Trophoblast cell (in vitro differentiated cells and primary cell): Measurements from ENCODE around the gene PAK1.

Experiments used
- DNase-seq, 2 donors: peaks; one replicate each; pipeline ENCODE4 v3.0.0-alpha.2; 2016
- H2AFZ ChIP-seq: 2 replicates; pipeline ENCODE4 v1.6.1; 2013; ENCODE audit warnings: low read length, moderate library complexity, mild to moderate bottlenecking; ENCODE audit not compliant: insufficient read depth, poor library complexity
- H2AK5ac ChIP-seq: 2 replicates; pipeline ENCODE4 v1.6.1; 2013; ENCODE audit warnings: mild to moderate bottlenecking, low read length
- H2BK120ac ChIP-seq: 2 replicates; pipeline ENCODE4 v1.6.1; 2013; ENCODE audit warnings: low read length, mild to moderate bottlenecking, moderate library complexity; ENCODE audit not compliant: insufficient read depth, poor library complexity
- H2BK12ac ChIP-seq: 2 replicates; pipeline ENCODE4 v1.6.1; 2013; ENCODE audit warnings: mild to moderate bottlenecking, low read length, moderate library complexity
- H2BK5ac ChIP-seq: 2 replicates; pipeline ENCODE4 v1.6.1; 2013; ENCODE audit warnings: low read length, low read depth, moderate library complexity, mild to moderate bottlenecking; ENCODE audit not compliant: poor library complexity
- H3K14ac ChIP-seq: 2 replicates; pipeline ENCODE4 v1.6.1; 2013; ENCODE audit warnings: mild to moderate bottlenecking, low read length
- H3K18ac ChIP-seq: 2 replicates; pipeline ENCODE4 v1.6.1; 2013; ENCODE audit warnings: mild to moderate bottlenecking, low read length
- H3K23ac ChIP-seq: 2 replicates; pipeline ENCODE4 v1.6.1; 2013; ENCODE audit warnings: low read length
- H3K27ac ChIP-seq: 2 replicates; pipeline ENCODE4 v1.5.1; 2013; ENCODE audit warnings: low read depth, mild to moderate bottlenecking, inconsistent platforms, low read length, moderate library complexity
- H3K27me3 ChIP-seq: 2 replicates; pipeline ENCODE4 v1.6.1; 2013; ENCODE audit warnings: inconsistent platforms, mild to moderate bottlenecking, low read length, moderate library complexity; ENCODE audit not compliant: insufficient read depth
- H3K36me3 ChIP-seq, 2 experiments: 1 replicate in 1 of 2; 2 replicates in 1 of 2; pipeline ENCODE4 v1.6.1; 2013; ENCODE audit warnings: low read length in 2 of 2, mild to moderate bottlenecking in 2 of 2, moderate library complexity in 1 of 2; ENCODE audit not compliant: insufficient read depth in 2 of 2, control insufficient read depth in 1 of 2
- H3K4ac ChIP-seq: 2 replicates; pipeline ENCODE4 v1.6.1; 2013; ENCODE audit warnings: low read depth, mild to moderate bottlenecking, low read length, moderate library complexity
- H3K4me1 ChIP-seq, 2 experiments: 1 replicate in 1 of 2; 2 replicates in 1 of 2; pipeline ENCODE4 v1.6.1; 2013; ENCODE audit warnings: low read length in 2 of 2, mild to moderate bottlenecking in 2 of 2, moderate library complexity in 1 of 2; ENCODE audit not compliant: insufficient read depth in 2 of 2, control insufficient read depth in 1 of 2
- H3K4me2 ChIP-seq: 2 replicates; pipeline ENCODE4 v1.6.1; 2013; ENCODE audit warnings: inconsistent platforms, mild to moderate bottlenecking, low read length, moderate library complexity
- H3K4me3 ChIP-seq: 2 replicates; pipeline ENCODE4 v1.5.1; 2013; ENCODE audit warnings: mild to moderate bottlenecking, low read depth, low read length, inconsistent platforms
- H3K79me1 ChIP-seq: one replicate; pipeline ENCODE4 v1.6.1; 2013; ENCODE audit warnings: low read length
- H3K79me2 ChIP-seq: 2 replicates; pipeline ENCODE4 v1.6.1; 2013; ENCODE audit warnings: low read length, mild to moderate bottlenecking; ENCODE audit not compliant: control insufficient read depth, insufficient read depth, poor library complexity
- H3K9ac ChIP-seq: 2 replicates; pipeline ENCODE4 v1.6.1; 2013; ENCODE audit warnings: mild to moderate bottlenecking, low read length
- H3K9me3 ChIP-seq: 2 replicates; pipeline ENCODE4 v1.6.1; 2013; ENCODE audit warnings: low read depth, mild to moderate bottlenecking, control low read depth, inconsistent platforms, low read length; ENCODE audit not compliant: insufficient read depth
- H4K12ac ChIP-seq: 2 replicates; pipeline ENCODE4 v1.6.1; 2013; ENCODE audit warnings: low read depth, mild to moderate bottlenecking, low read length, moderate library complexity
- H4K8ac ChIP-seq: 2 replicates; pipeline ENCODE4 v1.6.1; 2013; ENCODE audit warnings: low read depth, mild to moderate bottlenecking, low read length, moderate library complexity
- H4K91ac ChIP-seq: one replicate; pipeline ENCODE4 v1.6.1; 2013; ENCODE audit warnings: low read depth, mild to moderate bottlenecking, low read length, moderate library complexity
- WGBS: extraction: QIAGEN DNeasy Blood & Tissue Kit; methylation state at CpG from one replicate; pipeline ENCODE4 v1.1.7; 2013; ENCODE audit warnings: missing lambda C conversion rate; ENCODE audit not compliant: insufficient read length, insufficient coverage; ENCODE audit errors: extremely low coverage; 5-methylcytosine and 5-hydroxymethylcytosine counted together

PAK1 gene

DNA sequence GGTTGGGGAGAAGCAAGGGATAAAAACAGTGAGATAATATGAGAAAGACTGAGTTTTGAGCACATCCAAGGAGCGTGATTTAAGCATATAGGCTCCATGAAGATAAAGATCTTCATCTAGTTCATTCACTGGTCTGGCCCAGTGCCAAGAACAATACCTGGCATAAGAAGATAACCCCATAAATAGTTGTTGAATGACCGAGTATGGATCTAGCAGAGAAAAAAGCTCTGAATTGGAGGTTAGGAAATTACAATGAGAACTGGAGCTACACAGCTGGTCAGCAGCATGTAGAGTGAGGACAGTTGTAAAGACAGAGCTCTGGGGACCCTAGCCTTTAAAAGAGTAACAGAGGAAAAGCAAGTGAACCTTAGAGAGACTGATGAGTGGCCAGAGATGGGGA, 33.0 kb upstream of the PAK1 start:
- H2BK12ac ChIP-seq, result no peak overlapping the region
- no peaks in the 10 kb centered on the region for H3K79me2 ChIP-seq
- H3K23ac ChIP-seq, result no peak overlapping the region
- no peaks in the 10 kb centered on the region for H3K4me1 ChIP-seq
- no peaks in the 10 kb centered on the region for H3K9me3 ChIP-seq
- H3K9ac ChIP-seq, result no peak overlapping the region
- DNase-seq, result no peak
- no peak overlapping the region for H4K12ac ChIP-seq
- H2AK5ac ChIP-seq, result no peak overlapping the region
- no peak overlapping the region for H3K18ac ChIP-seq
- H4K8ac ChIP-seq, result no peak overlapping the region
- no peak overlapping the region for H3K4ac ChIP-seq
- no CpG with 5 or more reads among the region's 2 CpGs for WGBS
- H3K79me1 ChIP-seq, result no peaks in the 10 kb centered on the region
- no peak overlapping the region for H3K4me2 ChIP-seq
- H3K27me3 ChIP-seq, result no peaks in the 10 kb centered on the region
- H2BK5ac ChIP-seq, result no peak overlapping the region
- H4K91ac ChIP-seq, result no peak overlapping the region
- H3K36me3 ChIP-seq, result no peaks in the 10 kb centered on the region
- H3K27ac ChIP-seq, result no peak overlapping the region
- H3K4me3 ChIP-seq, result no peak overlapping the region
- no peak overlapping the region for H2BK120ac ChIP-seq
- H2AFZ ChIP-seq, result no peak overlapping the region
- H3K14ac ChIP-seq, result no peak overlapping the region

DNA sequence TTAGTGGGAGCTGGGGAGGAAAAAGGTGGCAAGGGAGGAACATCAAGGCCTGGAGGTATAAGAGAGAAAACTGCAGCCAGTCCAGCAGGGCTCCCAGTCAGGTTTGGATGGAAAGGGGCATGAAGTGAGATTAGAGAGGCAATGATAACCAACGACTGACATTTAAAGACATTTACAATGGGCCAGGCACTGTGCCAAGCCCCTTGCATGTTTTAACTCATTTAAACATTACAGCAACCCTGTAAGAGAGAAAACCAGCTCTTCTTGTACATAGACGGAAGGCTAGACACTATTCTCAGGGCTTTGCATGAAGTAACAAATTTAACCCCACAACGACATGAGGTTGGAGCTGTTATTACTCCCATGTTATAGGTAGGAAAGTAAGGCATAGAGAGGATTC, 32.1 kb upstream of the PAK1 start:
- H2BK12ac ChIP-seq, result no peak overlapping the region
- H3K27ac ChIP-seq, result no peak overlapping the region
- H3K23ac ChIP-seq, result no peak overlapping the region
- H4K91ac ChIP-seq, result no peak overlapping the region
- H4K8ac ChIP-seq, result no peak overlapping the region
- no peak overlapping the region for H3K18ac ChIP-seq
- no peak for DNase-seq
- no peak overlapping the region for H3K4ac ChIP-seq
- H3K4me3 ChIP-seq, result no peak overlapping the region
- H2BK120ac ChIP-seq, result no peak overlapping the region
- no peaks in the 10 kb centered on the region for H3K79me2 ChIP-seq
- no peak overlapping the region for H2AK5ac ChIP-seq
- H3K14ac ChIP-seq, result no peak overlapping the region
- no peaks in the 10 kb centered on the region for H3K36me3 ChIP-seq
- H3K79me1 ChIP-seq, result no peaks in the 10 kb centered on the region
- no peaks in the 10 kb centered on the region for H3K4me1 ChIP-seq
- H2AFZ ChIP-seq, result no peak overlapping the region
- H3K27me3 ChIP-seq, result no peaks in the 10 kb centered on the region
- H4K12ac ChIP-seq, result no peak overlapping the region
- no CpG with 5 or more reads among the region's 3 CpGs for WGBS
- no peaks in the 10 kb centered on the region for H3K9me3 ChIP-seq
- no peak overlapping the region for H3K9ac ChIP-seq
- H3K4me2 ChIP-seq, result no peak overlapping the region
- no peak overlapping the region for H2BK5ac ChIP-seq

DNA sequence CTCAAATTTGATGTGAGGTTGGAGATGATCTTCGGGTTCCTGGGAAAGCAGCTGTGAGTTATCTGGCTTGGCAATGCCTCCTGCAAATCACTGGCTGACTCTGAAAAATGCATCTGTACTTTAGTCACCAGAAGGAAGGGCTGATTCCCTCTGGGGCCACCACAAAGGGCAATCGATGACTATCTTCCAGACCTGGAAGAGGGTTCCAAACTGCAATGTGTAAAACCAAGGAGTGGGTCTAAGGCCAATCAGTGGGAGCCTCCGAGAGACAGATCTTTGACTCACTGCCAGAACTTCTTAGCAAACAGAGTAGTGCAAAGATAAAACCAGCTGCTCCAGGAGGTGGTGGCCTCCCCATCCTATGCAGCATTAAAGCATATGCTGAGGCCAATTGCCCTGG, 29.1 kb upstream of the PAK1 start:
- H2BK5ac ChIP-seq, result no peak overlapping the region
- H3K27me3 ChIP-seq, result no peaks in the 10 kb centered on the region
- no peak overlapping the region for H3K27ac ChIP-seq
- H3K4me2 ChIP-seq, result no peak overlapping the region
- H2AFZ ChIP-seq, result no peak overlapping the region
- no peak overlapping the region for H2BK12ac ChIP-seq
- H3K4ac ChIP-seq, result no peak overlapping the region
- H3K79me1 ChIP-seq, result no peaks in the 10 kb centered on the region
- H3K4me3 ChIP-seq, result no peak overlapping the region
- H3K36me3 ChIP-seq, result no peaks in the 10 kb centered on the region
- no peak overlapping the region for H4K91ac ChIP-seq
- no peak overlapping the region for H2AK5ac ChIP-seq
- H3K79me2 ChIP-seq, result no peaks in the 10 kb centered on the region
- H3K14ac ChIP-seq, result no peak overlapping the region
- no peaks in the 10 kb centered on the region for H3K4me1 ChIP-seq
- no peak overlapping the region for H4K12ac ChIP-seq
- no peak overlapping the region for H4K8ac ChIP-seq
- H3K9ac ChIP-seq, result no peak overlapping the region
- no peak for DNase-seq
- H3K23ac ChIP-seq, result no peak overlapping the region
- no peak overlapping the region for H2BK120ac ChIP-seq
- WGBS, result no CpG with 5 or more reads among the region's 3 CpGs
- H3K9me3 ChIP-seq, result no peaks in the 10 kb centered on the region
- no peak overlapping the region for H3K18ac ChIP-seq

DNA sequence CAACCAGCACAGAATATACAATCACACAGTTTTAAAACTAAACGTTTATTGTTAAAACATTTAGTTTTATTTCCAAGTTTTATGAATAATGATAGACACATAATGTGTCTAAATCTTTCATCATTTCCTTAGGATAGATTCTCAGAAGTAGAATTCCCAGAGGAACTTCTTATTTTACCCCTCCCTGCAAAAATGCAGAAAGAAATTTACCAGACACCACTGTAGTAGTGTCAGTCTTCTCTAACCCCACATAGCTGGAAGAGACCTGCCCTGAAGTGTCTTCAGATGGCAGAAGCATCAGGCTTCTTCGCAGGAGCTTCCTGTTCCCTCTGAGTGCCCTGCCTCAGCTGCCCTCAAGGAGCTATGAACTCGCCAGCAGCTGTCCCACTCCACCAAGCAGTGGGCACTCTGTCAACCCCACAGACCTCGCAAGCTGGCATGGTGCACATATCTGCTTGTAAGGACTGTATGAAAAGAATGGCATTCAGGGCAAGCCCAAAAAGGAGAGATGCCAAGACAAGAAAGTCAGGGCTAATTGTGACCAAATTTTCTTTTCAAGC, 28.5 kb upstream of the PAK1 start:
- Histone ChIP-seq H4K8ac (no peak overlapping the region), H2BK5ac (no peak overlapping the region), H3K27me3 (no peaks in the 10 kb centered on the region), H4K91ac (no peak overlapping the region), H3K4me2 (no peak overlapping the region), H3K23ac (no peak overlapping the region), H2BK120ac (no peak overlapping the region), H2AFZ (no peak overlapping the region), H3K9me3 (no peaks in the 10 kb centered on the region), H3K79me2 (no peaks in the 10 kb centered on the region), H2AK5ac (no peak overlapping the region), H3K4me3 (no peak overlapping the region), H3K18ac (no peak overlapping the region), H3K36me3 (no peaks in the 10 kb centered on the region), H3K27ac (no peak overlapping the region), H3K9ac (no peak overlapping the region), H3K79me1 (no peaks in the 10 kb centered on the region), H2BK12ac (no peak overlapping the region), H3K4me1 (no peaks in the 10 kb centered on the region), H3K14ac (no peak overlapping the region), H4K12ac (no peak overlapping the region), H3K4ac (no peak overlapping the region)
- no peak for DNase-seq
- no CpG with 5 or more reads among the region's 4 CpGs for WGBS
